Lower leg skin (tissue), 3 donors: Measurements from ENCODE around the gene HS2ST1.

Experiments used
- CTCF ChIP-seq, 3 donors: fragments of 450-650 bp; IDR thresholded peaks; one replicate each; pipeline ENCODE4 v1.5.1; 2016; ENCODE audit warnings: antibody characterized with exemption in 3 of 3, mild to moderate bottlenecking in 3 of 3, moderate library complexity in 2 of 3
- POLR2A ChIP-seq, 2 donors: fragments of 450-650 bp; IDR thresholded peaks; one replicate each; pipeline ENCODE4 v1.6.1; 2016 to 2017; ENCODE audit warnings: antibody characterized with exemption in 2 of 2, mild to moderate bottlenecking in 1 of 2, moderate library complexity in 1 of 2

GRCh38 chr1:87017998-87018672 lies 103.7 kb downstream of the HS2ST1 start:
- TF ChIP-seq POLR2A (IDR thresholded peaks at IDR 0.05) (no peak), CTCF (IDR thresholded peaks at IDR 0.05) (no peak)
